Suppressor macrophage treated with lipopolysaccharide for 4 hours (primary cell): ENCODE results near the gene OBSCN.
"Not testable (repeated sequence)": the region's sequence is repeated elsewhere in the genome, so short reads cannot be mapped to it uniquely, and the experiment has no call there.

Experiments used
- DNase-seq: peaks from one replicate; pipeline ENCODE4 v3.0.0-alpha.2; 2020

OBSCN gene

GRCh38 chr1:228213917-228214808, 6.3 kb downstream of the OBSCN start:
- no peak for DNase-seq

GRCh38 chr1:228214921-228215662, 7.2 kb downstream of the OBSCN start:
- no peak for DNase-seq

DNA sequence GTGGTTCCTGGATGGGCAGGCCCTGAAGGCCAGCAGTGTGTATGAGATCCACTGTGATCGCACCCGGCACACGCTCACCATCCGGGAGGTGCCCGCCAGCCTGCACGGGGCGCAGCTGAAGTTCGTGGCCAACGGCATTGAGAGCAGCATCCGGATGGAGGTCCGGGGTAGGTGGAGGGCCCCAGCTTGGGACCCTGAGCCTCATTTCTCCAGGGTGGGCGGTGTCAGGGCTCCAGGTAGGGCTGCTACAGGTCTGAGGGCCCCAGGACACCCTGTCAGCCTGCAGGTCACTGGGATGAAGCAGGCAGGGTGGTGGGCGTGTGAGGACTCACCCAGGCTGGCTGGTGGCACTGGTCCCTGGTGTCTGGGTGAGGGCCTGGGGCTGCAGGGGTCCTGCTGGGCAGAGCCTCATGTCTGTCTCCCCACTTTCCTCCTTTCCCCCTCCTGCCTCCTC, 7.8 kb downstream of the OBSCN start:
- DNase-seq = no peak

DNA sequence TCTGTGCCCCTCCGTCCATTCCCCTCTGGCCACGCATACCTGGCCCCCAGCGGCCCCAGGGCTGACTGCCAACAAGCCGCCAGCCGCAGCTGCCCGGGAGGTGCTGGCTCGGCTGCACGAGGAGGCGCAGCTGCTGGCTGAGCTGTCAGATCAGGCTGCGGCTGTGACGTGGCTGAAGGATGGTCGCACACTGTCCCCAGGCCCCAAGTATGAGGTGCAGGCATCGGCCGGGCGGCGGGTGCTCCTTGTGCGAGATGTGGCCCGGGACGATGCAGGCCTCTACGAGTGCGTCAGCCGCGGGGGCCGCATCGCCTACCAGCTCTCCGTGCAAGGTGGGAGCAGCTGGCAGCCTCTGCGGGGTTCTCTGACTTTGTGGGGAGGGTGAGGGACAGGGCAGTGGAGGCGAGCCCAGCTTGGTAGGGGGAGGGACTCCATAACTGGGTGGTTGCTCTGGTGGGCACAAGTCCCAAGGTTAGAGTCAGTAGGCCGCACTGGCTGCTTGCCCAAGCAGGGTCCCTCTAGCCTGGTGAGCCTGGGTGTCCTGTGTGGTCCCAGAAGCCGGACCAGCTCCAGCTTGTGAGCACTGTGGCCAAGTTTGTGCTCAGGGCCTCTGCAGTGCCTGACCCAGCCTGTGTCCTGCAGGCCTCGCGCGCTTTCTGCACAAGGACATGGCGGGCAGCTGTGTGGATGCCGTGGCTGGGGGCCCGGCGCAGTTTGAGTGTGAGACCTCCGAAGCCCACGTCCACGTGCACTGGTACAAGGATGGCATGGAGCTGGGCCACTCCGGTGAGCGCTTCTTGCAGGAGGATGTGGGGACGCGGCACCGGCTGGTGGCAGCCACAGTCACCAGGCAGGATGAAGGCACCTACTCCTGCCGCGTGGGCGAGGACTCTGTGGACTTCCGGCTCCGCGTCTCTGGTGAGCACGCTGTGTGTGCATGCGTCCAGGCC, 8.8 kb downstream of the OBSCN start:
- DNase-seq = no peak

GRCh38 chr1:228217551-228218344, 9.9 kb downstream of the OBSCN start:
- no peak for DNase-seq

GRCh38 chr1:228218513-228219244, 10.8 kb downstream of the OBSCN start:
- no peak for DNase-seq

DNA sequence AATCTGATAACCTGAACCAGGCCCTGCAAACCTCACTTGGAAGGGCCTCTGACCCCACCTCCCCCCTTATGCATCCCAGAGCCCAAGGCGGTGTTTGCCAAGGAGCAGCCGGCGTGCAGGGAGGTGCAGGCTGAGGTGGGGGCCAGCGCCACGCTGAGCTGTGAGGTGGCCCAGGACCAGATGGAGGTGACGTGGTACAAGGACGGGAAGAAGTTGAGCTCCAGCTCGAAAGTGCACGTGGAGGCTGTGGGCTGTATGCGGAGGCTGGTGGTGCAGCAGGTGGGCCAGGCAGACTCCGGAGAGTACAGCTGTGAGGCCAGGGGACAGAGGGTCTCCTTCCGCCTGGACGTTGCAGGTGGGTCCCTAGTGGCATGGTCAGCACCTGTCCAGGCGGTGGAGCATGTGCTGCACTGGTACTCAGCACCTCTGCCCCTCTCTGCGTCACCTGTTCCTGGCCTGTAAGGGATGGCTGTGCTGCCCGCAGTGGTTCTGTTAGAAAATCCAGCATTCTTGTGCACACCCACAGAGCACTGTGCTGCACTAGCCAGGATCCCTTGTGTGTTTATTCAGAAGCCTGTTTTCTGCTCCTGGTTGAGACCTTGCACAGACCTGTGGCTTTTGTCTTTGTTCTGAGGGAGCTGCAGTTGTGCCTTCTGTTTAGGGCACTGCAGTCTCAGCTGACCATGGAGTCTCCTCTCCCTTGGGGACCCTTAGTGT, 11.6 kb downstream of the OBSCN start:
- no peak for DNase-seq

DNA sequence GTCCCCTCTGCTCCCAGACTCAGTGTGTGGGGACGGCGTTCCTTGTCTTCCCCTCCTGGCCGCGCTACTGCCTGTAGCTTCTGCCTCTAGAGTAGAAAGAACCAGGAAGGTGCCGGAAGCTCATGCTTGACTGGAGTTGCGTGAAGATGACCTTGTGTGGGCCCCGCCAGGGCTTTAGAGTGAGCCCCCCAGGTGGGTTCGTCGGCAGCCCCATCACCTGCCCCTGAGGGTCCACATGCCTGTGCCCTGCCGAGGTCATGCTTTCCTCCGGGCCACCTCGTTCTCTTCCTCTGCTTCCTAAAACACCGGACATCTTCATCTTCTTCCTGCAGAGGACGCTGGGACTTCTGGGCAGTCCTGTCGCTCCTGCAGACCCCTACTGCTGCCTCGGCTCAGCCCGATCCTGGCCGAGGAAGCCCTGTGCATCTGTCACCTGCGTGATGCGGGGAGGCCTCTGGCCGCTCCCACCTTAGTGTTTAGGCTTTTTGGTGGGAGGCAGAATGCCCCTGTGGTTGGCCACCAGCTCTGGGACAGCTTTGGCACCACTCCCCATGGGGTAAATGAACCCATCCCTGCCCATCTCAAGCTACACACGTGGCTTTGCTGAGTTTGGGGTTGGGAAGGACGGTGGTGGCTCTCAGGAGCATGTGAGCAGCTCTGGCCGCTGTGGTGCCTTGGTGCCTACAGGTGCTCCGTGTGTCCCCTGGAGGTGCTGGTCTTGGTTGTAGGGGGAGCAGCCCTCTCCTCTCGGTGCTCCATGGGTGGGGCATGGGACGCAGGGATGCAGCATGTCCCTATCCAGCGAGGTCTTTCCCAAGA, 12.3 kb downstream of the OBSCN start:
- DNase-seq = no peak

DNA sequence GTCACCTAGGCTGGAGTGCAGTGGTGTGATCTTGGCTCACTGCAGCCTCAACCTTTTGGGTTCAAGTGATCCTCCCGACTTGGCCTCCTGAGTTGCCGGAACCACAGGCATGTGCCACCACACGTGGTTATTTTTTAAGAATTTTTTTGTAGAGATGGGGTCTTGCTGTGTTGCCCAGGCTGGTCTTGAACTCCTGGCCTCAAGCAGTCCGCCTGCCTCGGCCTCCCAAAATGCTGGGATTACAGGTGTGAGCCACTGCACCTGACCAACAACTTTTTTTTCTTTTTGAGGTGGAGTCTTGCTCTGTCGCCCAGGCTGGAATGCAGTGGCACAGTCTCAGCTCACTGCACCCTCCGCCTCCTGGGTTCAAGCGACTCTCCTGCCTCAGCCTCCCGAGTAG, 13.3 kb downstream of the OBSCN start:
- DNase-seq = not testable (repeated sequence)

DNA sequence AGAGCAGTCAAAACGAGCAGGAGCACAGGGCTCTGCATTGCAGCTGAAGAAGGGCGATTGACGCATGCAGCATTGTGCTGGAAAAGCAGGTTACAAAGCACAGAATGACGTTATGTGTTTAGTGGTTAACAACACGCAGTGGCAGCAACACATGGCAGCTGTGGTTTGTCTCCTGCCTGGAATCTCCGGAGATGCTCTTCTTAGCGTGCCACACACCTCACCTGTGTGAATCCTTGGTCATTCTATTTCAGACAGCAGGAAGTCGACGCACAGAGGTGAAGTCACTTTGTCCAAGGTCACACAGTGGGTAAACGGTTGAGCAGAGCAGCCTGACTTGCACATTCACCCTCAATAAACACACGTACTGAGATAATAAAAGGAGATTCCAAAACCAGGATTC, 14.7 kb downstream of the OBSCN start:
- no peak for DNase-seq

DNA sequence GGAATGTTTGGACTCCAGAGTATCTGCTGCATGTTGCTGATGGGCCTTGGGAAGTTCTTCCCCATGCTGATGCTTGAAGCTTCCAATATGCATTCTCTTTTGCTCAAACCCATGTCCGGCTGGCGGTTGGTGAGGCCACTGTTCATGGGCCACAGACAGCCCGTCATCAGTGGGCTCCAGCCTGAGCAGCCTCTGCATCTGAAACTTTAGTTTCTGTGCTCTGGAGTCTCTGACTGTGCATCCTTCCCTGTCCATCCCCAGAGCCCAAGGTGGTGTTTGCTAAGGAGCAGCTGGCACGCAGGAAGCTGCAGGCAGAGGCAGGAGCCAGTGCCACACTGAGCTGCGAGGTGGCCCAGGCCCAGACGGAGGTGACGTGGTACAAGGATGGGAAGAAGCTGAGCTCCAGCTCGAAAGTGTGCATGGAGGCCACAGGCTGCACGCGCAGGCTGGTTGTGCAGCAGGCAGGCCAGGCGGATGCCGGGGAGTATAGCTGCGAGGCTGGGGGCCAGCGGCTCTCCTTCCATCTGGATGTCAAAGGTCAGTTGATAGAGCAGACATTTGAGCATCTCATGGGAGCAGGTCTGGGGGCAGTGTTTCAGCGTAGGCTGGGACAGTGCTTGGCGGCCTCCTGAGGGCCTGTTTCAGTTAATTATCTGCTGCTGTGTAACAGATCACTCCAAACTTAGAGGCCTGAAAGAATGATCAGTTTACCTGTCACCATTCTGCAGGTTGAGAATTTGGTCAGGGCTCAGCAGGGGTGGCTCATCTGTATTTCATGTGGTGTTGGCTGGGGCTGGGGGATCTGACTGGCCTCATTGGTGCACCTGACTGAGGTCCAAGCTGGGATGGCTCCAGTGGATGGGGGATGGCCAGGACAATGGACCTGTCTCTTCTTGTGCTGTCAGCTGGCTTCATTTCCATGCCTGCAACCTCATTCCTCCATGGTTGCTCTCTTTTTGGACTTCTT, 16.6 kb downstream of the OBSCN start:
- DNase-seq = no peak

GRCh38 chr1:228225165-228225710, 17.4 kb downstream of the OBSCN start:
- no peak for DNase-seq

DNA sequence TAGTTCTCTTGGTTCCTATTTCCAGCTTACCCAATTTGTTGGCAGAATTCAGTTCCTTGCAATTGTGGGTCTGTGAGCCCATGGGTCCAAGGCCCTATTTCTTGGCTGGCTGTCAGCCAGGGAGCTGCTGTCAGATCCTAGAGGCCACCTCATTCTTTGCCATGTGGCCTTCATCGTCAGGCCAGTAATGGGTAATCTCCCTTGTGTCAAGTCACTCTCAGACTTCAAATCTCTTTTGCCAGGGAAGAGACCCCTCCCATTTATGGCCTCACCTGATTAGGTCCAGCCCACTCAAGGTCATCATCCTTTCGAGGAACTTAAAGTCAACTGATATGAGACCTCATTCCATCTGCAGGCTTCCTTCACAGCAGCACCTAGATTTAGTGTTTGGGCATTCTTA, 17.9 kb downstream of the OBSCN start:
- no peak for DNase-seq

DNA sequence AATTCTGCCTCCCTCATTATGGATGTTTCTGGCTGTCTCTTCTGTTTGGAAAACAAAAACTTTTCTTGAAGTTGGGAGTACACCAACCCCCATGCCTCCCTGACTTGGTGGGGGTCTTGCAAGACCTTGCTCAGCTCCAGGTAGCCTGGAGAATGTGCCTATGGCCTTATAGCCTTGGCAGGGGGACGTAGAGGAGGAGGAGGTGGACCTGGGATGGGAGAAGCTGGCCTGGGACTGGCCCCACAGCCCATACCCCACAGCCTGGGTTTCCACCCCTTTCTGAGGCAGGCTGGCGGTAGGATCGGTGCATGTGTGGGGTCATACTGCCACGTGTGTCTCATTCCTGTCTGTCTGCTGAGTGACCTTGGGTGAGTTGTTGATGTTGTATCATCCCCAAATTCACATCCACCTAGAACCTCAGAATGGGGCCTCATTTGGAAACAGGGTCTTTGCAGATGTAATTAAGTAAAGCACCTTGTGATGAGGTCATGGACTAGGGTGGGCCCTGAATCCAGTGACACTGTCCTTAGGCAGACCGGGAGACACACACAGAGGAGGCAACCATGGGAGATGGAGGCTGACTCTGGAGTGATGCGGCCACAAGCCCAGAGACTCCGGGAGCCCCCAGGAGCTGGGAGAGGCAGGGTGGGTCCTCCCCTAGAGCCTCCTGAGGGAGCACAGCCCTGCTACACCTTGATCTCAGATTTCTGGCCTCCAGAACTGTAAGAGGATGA, 18.5 kb downstream of the OBSCN start:
- DNase-seq = no peak

DNA sequence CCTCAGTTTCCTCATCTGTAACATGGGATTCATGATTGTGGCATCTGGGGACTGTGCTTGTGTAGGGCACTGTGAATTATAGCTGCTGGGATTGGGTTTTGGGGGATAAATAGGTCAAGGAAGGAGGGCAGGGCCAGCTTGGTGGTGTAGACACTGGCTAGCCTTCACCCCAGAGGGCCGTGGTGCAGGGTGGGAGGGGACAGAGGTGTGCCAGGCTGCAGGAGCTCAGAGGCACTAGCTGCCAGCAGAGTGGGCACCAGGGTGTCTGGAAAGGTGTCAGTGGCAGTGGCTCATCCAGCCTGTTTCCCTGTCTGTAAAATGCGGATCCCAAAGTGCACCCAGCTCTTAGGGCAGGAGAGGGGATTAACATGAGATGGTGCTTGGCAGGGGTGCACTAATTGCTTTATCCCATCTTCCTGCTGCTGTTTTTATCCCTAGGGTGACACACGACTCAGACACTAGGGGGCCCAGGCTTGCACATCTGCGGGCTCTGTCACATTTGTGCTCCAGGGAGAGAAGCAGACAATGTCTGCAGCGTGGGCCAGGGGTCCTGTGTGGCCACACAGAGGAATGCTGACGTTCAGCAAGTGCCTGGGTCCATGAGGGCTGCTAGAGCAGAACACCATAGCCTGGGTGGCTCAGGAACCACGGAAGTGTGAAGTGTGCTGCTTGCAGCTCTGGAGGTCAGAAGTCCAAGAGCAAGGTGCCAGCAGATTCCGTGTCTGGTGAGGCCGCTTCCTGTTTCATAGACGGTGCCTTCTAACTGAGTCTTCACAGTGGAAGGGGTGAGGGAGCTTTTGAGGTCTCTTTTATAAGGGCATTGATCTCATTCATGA, 19.3 kb downstream of the OBSCN start:
- no peak for DNase-seq

DNA sequence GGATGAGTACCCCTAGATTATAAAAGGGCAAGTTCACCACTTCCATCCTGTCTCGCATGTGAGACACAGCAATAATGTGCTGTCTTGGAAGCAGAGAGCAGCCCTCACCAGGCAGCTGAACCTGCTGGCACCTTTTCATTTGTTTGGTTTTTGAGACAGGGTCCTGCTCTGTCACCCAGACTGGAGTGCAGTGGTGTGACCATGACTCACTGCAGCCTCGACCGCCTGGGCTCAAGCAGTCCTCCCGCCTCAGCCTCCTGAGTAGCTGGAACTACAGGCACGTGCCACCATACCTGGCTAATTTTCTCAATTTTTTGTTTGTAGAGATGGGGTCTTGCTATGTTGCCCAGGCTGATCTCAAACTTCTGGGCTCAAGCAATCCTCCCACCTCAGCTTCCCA, 20.3 kb downstream of the OBSCN start:
- DNase-seq = not testable (repeated sequence)
